ENCODE data around the gene FAAP20. TPM values are rescaled to one million over a fixed set of nuclear protein-coding genes. Genes with fewer than 3 reads are reported as not detected.

FAAP20 gene
- total and polyA plus RNA-seq, 5 experiments from 2014 or later, result 39.4 to 76.6 (median 70.1) TPM

- Mint-ChIP-seq H3K9me3 (no peaks in the 10 kb centered on the region), H3K36me3 (peaks cover 0 to 9% (median 6%) of the 10 kb centered on the region in 3 donors), H3K4me3 (no peak overlapping the region), H3K27ac (peak overlapping the region in 2 of 10 donors; percentile 18 to 24), H3K4me1 (peaks cover 0 to 12% (median under 1%) of the 10 kb centered on the region in 4 donors), H3K27me3 (no peaks in the 10 kb centered on the region)
- POLR2A ChIA-PET, result no interaction called here
- ATAC-seq, result no peak
- no peak for DNase-seq
Observed at GRCh38 chr1:2170211-2170610, 24.4 kb downstream of the FAAP20 start.

DNA sequence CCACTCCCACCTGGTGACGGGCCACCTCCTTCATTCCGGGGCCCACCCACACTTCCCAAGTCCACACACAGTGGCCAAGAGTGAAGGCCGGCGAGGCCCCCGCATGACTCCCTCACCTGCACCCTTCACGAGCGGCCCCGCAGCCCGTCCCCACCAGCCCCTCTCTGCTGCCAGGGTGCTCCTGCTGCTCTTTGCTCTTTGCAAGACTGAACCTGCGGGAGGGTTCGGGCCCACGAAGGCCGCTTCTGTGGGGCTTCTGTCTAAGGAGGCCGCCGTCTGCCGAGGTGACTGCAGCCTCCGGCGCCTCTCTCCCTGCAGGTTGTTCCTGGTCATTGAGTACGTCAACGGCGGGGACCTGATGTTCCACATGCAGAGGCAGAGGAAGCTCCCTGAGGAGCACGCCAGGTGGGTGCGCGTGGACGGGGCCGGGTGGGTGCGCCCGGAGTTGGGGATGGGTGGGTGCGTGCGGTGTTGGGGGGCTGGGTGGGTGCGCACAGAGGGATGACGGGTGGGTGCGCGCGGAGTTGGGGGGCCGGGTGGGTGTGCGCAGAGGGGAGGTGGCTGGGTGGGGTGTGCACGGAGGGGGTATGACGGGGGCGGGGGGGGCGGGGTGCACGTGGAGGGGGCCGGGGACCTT is 25.3 kb downstream of the FAAP20 start:
- Mint-ChIP-seq H3K4me1 (peaks cover 0 to 10% (median under 1%) of the 10 kb centered on the region in 4 donors), H3K4me3 (no peak overlapping the region), H3K27ac (no peak overlapping the region), H3K9me3 (no peaks in the 10 kb centered on the region), H3K27me3 (no peaks in the 10 kb centered on the region), H3K36me3 (peaks cover 0 to 9% (median 6%) of the 10 kb centered on the region in 3 donors)
- DNase-seq (no peak), ATAC-seq (no peak)
- POLR2A ChIA-PET, result no interaction called here

DNA sequence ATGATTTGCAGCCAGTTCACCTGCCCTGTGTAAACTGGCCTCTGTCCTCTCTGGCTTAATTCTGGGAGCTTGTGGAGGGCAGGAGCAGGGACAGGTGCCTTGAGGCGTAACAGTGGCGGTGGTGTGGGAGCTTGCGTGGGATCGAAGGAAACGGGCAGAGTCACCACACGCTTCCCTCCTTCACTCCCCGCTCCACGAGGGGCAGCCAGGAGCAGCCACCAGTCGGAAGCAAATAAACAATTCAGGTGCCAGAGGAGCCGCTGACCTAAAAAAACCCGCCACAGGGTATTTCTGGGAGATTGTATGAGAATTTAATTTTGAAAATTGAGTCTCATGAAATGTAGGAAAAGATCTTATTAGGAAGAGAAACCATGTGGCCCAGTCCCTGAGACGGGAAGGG is 26.0 kb downstream of the FAAP20 start:
- Mint-ChIP-seq H3K4me3 (no peak overlapping the region), H3K9me3 (no peaks in the 10 kb centered on the region), H3K27ac (peak overlapping the region in 1 of 10 donors; percentile 24), H3K27me3 (no peaks in the 10 kb centered on the region), H3K4me1 (peaks cover 0 to 8% (median under 1%) of the 10 kb centered on the region in 4 donors), H3K36me3 (peaks cover 0 to 9% (median 6%) of the 10 kb centered on the region in 3 donors)
- no peak for ATAC-seq
- POLR2A ChIA-PET, result no interaction called here
- no peak for DNase-seq

- Mint-ChIP-seq H3K4me1 (peaks cover 1 to 8% (median 3%) of the 10 kb centered on the region in 4 donors), H3K9me3 (no peaks in the 10 kb centered on the region), H3K36me3 (peaks cover 0 to 10% (median 9%) of the 10 kb centered on the region in 3 donors), H3K4me3 (no peak overlapping the region), H3K27ac (peak overlapping the region in 1 of 10 donors; percentile 14), H3K27me3 (no peaks in the 10 kb centered on the region)
- ATAC-seq (no peak), DNase-seq (no peak)
- POLR2A ChIA-PET, result no interaction called here
Observed at GRCh38 chr1:2168090-2168489, 26.5 kb downstream of the FAAP20 start.

DNA sequence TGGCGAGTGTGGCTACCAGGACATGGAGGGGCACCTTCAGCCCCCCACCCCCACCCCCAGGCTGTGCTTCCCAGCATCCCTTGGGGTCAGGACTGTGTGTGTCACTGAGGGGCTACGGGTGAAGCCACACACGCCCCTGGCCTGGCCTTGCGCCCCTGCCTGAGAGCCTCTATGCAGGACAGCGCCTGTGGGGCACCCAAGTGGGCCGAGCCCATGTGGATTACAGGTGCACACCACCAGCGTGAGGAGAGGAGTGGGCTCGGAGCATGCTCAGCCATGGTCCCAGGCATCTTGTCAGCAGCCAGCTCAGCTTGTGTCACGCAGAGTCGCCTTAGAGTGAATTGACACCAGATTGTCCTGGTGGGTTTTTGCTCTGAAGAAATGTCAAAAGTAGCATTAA is 27.9 kb downstream of the FAAP20 start:
- ATAC-seq (no peak), DNase-seq (no peak)
- POLR2A ChIA-PET, result no interaction called here
- H3K27me3 Mint-ChIP-seq, result no peaks in the 10 kb centered on the region
- no peak overlapping the region for H3K27ac Mint-ChIP-seq
- H3K36me3 Mint-ChIP-seq, result peaks cover 5 to 10% (median 9%) of the 10 kb centered on the region in 3 donors
- peaks cover 7 to 17% (median 13%) of the 10 kb centered on the region in 4 donors for H3K4me1 Mint-ChIP-seq
- no peak overlapping the region for H3K4me3 Mint-ChIP-seq
- H3K9me3 Mint-ChIP-seq, result no peaks in the 10 kb centered on the region

DNA sequence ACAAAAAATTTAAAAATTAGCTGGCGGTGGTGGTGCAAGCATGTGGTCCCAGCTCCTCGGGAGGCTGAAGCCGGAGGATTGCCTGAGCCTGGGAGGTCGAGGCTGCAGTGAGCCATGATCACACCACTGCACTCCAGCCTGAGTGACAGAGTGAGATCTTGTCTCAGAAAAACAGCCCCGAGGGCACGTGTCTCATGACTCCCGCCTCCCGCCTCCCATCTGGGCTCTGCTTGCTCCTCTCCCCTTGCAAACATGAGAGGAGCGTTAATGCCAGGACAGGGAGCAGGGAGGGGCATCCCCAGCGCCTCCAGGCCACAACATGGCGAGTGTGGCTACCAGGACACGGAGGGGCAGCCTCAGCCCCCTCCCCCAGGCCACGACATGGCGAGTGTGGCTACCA is 28.3 kb downstream of the FAAP20 start:
- ATAC-seq (no peak), DNase-seq (no peak)
- H3K36me3 Mint-ChIP-seq, result peaks cover 5 to 10% (median 9%) of the 10 kb centered on the region in 3 donors
- POLR2A ChIA-PET, result interaction anchor here (1.1 kb wide), 1 partner anchor 10 kb away, joined by 3 read pairs; no protein-coding TSS in a partner anchor
- H3K4me1 Mint-ChIP-seq, result peaks cover 7 to 22% (median 15%) of the 10 kb centered on the region in 4 donors
- H3K27ac Mint-ChIP-seq, result no peak overlapping the region
- no peaks in the 10 kb centered on the region for H3K27me3 Mint-ChIP-seq
- no peaks in the 10 kb centered on the region for H3K9me3 Mint-ChIP-seq
- no peak overlapping the region for H3K4me3 Mint-ChIP-seq

DNA sequence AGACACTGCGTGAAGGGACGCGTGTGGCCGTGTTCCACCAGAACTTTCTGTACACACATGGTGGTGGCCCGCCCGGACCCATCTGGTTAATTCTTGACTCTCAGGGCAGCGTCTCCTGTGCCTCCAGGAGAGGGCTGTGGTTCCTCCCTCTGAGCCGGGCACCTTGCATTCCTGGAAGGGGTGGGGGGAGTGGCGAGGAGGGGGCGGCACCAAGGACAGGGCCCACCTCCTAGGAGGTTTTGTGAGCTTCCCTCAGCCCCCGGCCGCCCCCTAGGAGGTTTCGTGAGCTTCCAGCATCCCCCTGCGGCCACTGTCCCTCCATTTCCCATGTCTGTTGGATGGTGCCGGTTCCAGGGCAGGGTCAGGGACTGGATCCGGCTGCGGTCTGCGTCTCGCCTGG is 28.9 kb downstream of the FAAP20 start:
- peaks cover 8 to 26% (median 16%) of the 10 kb centered on the region in 4 donors for H3K4me1 Mint-ChIP-seq
- no peaks in the 10 kb centered on the region for H3K9me3 Mint-ChIP-seq
- H3K4me3 Mint-ChIP-seq, result no peak overlapping the region
- POLR2A ChIA-PET, result interaction anchor here (1.1 kb wide), 1 partner anchor 9 kb away, joined by 3 read pairs; no protein-coding TSS in a partner anchor
- no peaks in the 10 kb centered on the region for H3K27me3 Mint-ChIP-seq
- ATAC-seq (no peak), DNase-seq (no peak)
- peaks cover 5 to 10% (median 9%) of the 10 kb centered on the region in 3 donors for H3K36me3 Mint-ChIP-seq
- H3K27ac Mint-ChIP-seq, result no peak overlapping the region

DNA sequence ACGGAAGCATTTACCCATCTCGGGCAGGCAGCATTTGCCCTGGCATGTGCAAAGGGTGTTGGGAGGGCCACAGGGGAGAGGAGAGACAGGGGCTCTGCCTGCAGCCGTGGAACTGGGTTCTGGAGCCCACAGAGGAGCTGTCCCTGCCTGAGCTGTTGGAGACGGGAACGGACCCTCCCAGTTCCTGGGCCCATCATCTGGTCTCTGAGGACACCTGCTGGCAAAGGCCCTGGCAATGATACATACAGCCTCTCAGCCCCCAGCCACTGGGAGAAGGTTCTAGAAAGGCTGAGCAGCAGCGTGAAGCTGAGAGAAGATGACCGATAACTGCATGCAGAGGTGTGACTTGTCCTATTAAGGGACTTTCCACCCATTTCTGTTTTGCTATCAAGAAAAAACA is 31.4 kb downstream of the FAAP20 start:
- H3K27ac Mint-ChIP-seq, result peak overlapping the region; percentile 55 to 95 (median 89)
- ATAC-seq (peak; percentile 33 to 75), DNase-seq (peak in 3 of 10 donors; percentile 27 to 45 (median 29))
- peaks cover 5 to 20% (median 5%) of the 10 kb centered on the region in 3 donors for H3K36me3 Mint-ChIP-seq
- no peaks in the 10 kb centered on the region for H3K27me3 Mint-ChIP-seq
- POLR2A ChIA-PET, result no interaction called here
- H3K4me3 Mint-ChIP-seq, result peak overlapping the region in 9 of 10 donors; percentile 4 to 56 (median 33)
- no peaks in the 10 kb centered on the region for H3K9me3 Mint-ChIP-seq
- H3K4me1 Mint-ChIP-seq, result peaks cover 9 to 36% (median 20%) of the 10 kb centered on the region in 4 donors

DNA sequence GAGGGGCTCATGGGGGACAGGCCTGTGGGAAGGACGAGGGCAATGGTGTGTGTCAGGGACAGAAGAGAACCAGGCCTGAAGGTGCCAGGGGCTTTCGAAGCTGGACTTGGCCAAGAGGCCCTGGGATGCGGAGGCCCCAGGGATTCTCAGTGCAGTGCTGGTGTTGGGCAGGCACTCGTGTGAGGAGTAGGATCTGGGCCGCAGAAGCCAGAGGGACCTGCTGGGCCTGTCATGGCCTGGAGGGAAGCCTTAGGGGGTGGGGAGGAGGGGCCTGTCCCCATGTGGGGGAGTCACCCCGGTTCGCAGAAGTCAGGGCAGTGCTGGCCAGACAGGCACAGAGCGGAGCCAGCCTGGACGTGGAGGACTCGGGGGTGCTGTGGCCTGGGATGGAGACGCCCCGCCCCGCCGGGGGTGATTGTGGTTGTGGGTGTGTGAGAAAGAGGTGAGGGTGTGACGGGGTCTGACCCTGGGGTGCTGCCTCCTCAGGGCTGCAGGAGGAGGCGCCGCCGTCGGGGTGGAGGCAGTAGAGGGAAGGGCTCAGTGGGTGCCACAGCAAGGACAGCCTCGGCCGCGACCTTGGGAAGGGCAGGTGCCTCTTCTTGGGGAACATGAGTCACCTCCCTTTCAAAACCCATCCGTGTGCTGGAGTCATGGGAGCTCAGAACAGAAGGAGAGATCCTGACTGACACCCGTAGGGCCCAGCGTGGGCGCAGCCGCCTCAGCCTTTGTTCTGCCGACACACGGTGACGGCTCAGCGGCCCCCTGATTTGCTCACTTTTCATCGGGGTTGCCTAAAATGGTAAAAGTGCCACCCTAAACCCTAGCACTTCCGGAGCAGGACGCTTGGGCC is 33.9 kb downstream of the FAAP20 start:
- no peaks in the 10 kb centered on the region for H3K27me3 Mint-ChIP-seq
- H3K9me3 Mint-ChIP-seq, result peaks cover 0 to 2% (median 0%) of the 10 kb centered on the region in 9 donors
- peak overlapping the region in 2 of 10 donors; percentile 74 to 75 for H3K27ac Mint-ChIP-seq
- ATAC-seq, result no peak
- DNase-seq, result no peak
- H3K36me3 Mint-ChIP-seq, result peaks cover 5 to 36% (median 11%) of the 10 kb centered on the region in 3 donors
- H3K4me1 Mint-ChIP-seq, result peaks cover 9 to 36% (median 20%) of the 10 kb centered on the region in 4 donors
- no peak overlapping the region for H3K4me3 Mint-ChIP-seq
- POLR2A ChIA-PET, result interaction anchor here (0.5 to 1.1 kb wide), 2 partner anchors 9 to 228 kb away, joined by 3 to 6 read pairs; no protein-coding TSS in a partner anchor

DNA sequence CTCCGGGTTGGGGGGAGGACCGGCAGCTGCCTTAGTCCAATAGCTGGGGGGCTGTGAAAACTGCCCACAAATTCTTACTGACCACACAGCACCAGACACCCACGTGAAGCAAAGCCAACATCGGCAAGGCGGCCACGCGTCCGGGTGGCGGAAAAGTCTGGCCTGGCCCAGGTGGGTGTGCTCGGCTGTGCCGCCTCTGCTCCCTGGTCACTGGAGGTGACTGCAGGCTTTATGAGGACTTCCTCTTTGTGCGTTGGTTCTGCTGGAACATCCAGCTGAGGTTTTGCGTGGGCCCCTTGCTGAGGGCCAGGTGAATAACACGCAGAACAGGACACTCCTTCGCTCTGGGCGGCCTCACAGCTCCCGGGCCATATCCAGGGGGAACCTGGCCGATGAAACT is 35.4 kb downstream of the FAAP20 start:
- DNase-seq, result no peak
- no peak for ATAC-seq
- Mint-ChIP-seq H3K4me1 (peaks cover 14 to 47% (median 26%) of the 10 kb centered on the region in 4 donors), H3K36me3 (peaks cover 10 to 43% (median 19%) of the 10 kb centered on the region in 3 donors), H3K4me3 (no peak overlapping the region), H3K27me3 (no peaks in the 10 kb centered on the region), H3K27ac (peak overlapping the region in 2 of 10 donors; percentile 19 to 22), H3K9me3 (peaks cover 0 to 14% (median 0%) of the 10 kb centered on the region in 9 donors)
- POLR2A ChIA-PET, result interaction anchor here (0.7 to 1.0 kb wide), 2 partner anchors 9 to 159 kb away, joined by 3 to 5 read pairs; no protein-coding TSS in a partner anchor

- Mint-ChIP-seq H3K27ac (peak overlapping the region in 3 of 10 donors; percentile 28 to 62 (median 53)), H3K4me1 (peaks cover 13 to 52% (median 30%) of the 10 kb centered on the region in 4 donors), H3K4me3 (peak overlapping the region in 1 of 10 donors; percentile 6), H3K36me3 (peaks cover 10 to 41% (median 19%) of the 10 kb centered on the region in 3 donors), H3K9me3 (peaks cover 0 to 14% (median 0%) of the 10 kb centered on the region in 9 donors), H3K27me3 (no peaks in the 10 kb centered on the region)
- POLR2A ChIA-PET, result interaction anchor here (0.7 to 1.0 kb wide), 2 partner anchors 8 to 158 kb away, joined by 3 to 5 read pairs; no protein-coding TSS in a partner anchor
- DNase-seq (no peak), ATAC-seq (no peak)
Observed at GRCh38 chr1:2158272-2158671, 36.3 kb downstream of the FAAP20 start.

DNA sequence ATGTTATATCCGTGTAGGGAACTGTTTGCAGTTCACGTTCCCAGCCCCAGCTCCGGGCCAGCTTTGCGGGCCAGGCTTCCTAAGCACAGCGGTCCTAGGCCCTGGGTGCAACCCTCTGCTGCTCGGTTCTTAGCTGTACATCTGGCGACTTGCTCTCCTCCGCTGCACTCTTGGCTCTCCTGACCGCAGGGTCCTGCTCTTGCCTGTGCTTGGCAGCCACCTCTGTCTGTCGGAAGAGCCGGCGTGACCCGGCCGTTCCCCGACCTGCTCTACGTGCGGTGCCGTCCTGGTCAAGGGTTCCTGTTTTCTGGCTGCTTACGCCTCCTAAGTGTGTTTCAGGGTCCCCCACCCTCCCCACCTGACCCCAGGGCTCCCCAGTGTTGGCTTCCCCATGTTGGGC is 36.7 kb downstream of the FAAP20 start:
- ATAC-seq, result no peak
- H3K4me3 Mint-ChIP-seq, result no peak overlapping the region
- peaks cover 8 to 39% (median 17%) of the 10 kb centered on the region in 3 donors for H3K36me3 Mint-ChIP-seq
- H3K9me3 Mint-ChIP-seq, result peaks cover 0 to 14% (median 0%) of the 10 kb centered on the region in 9 donors
- no peak for DNase-seq
- POLR2A ChIA-PET, result interaction anchor here (1.0 kb wide), 1 partner anchor 8 kb away, joined by 5 read pairs; no protein-coding TSS in a partner anchor
- no peaks in the 10 kb centered on the region for H3K27me3 Mint-ChIP-seq
- peak overlapping the region in 1 of 10 donors; percentile 62 for H3K27ac Mint-ChIP-seq
- H3K4me1 Mint-ChIP-seq, result peaks cover 13 to 52% (median 28%) of the 10 kb centered on the region in 4 donors
